Aorta (tissue), 4 donors: ENCODE data around the gene ATN1. TPM values are rescaled to one million over a fixed set of nuclear protein-coding genes. Genes with fewer than 3 reads are reported as not detected.

ENCODE experiments used
- microRNA-seq, 2 donors: library from miRNA; unstranded; fragments of <30 nt; microRNA quantifications; one replicate each; pipeline ENCODE4 v1.2.0, GENCODE V29; 2020
- polyA plus RNA-seq, 2 donors: library from polyadenylated mRNA; stranded (reverse); fragments of 200-250 nt; gene quantifications; one replicate each; pipeline ENCODE4 v1.2.3, GENCODE V29; 2013
- total RNA-seq, 2 donors: library from RNA; stranded (reverse); fragmentation: NEBNext Ultra II Directional; extraction: Animal tissue kit (Norgen Biotek cat#: 25700); gene quantifications; one replicate each; pipeline ENCODE4 v1.2.1, GENCODE V29; 2021
- donor health status: healthy with polysubstance abuse.
- donor health status: Bipolar disorder and iron deficiency.
- donor health status: DM: no; HTN: no; CAD: no.
- donor health status: DM: yes; HTN: yes; CAD: no.

The ATN1 gene
- total and polyA plus RNA-seq, 4 donors = 22.7 to 149 (median 142) TPM

Small RNAs within 50 kb of the gene (microRNA-seq; reads per million reads assigned to microRNA genes)
- 2.4 to 8.0 reads per million in 2 donors for gene MIR141
- gene MIR200C = 38.8 to 59.6 reads per million in 2 donors

Other genes with a start within 250 kb of the ATN1 start
- gene ZNF384, start 238.6 kb upstream of the ATN1 start, total RNA-seq = 10 to 100 TPM; 54.4 to 66.7 TPM
- 10 to 100 TPM; 23.2 to 49.3 TPM for gene ZNF384, start 238.6 kb upstream of the ATN1 start, polyA plus RNA-seq
- gene PIANP, start 227.1 kb upstream of the ATN1 start, total RNA-seq = 10 to 100 TPM in 1 of 2 donors, 1 to 10 TPM in 1; 1.2 to 10.7 TPM
- 1 to 10 TPM; 4.3 to 7.5 TPM for gene PIANP, start 227.1 kb upstream of the ATN1 start, polyA plus RNA-seq
- 10 to 100 TPM; 47.0 to 50.1 TPM for gene COPS7A, start 203.9 kb upstream of the ATN1 start, total RNA-seq
- gene COPS7A, start 203.9 kb upstream of the ATN1 start, polyA plus RNA-seq = 10 to 100 TPM; 43.8 to 70.5 TPM
- 100 to 1,000 TPM; 110 to 144 TPM for gene MLF2, start 174.8 kb upstream of the ATN1 start, total RNA-seq
- gene MLF2, start 174.8 kb upstream of the ATN1 start, polyA plus RNA-seq = 100 to 1,000 TPM; 134 to 141 TPM
- gene PTMS, start 161.6 kb upstream of the ATN1 start, total RNA-seq = 100 to 1,000 TPM; 358 to 396 TPM
- 100 to 1,000 TPM; 549 to 584 TPM for gene PTMS, start 161.6 kb upstream of the ATN1 start, polyA plus RNA-seq
- gene LAG3, start 155.4 kb upstream of the ATN1 start, total RNA-seq = 1 to 10 TPM; 1.2 to 1.8 TPM
- 1 to 10 TPM in 1 of 2 donors, under 1 TPM in 1; 0.25 to 2.4 TPM for gene LAG3, start 155.4 kb upstream of the ATN1 start, polyA plus RNA-seq
- gene CD4, start 138.4 kb upstream of the ATN1 start, total RNA-seq = 10 to 100 TPM; 20.1 to 40.6 TPM
- 10 to 100 TPM in 1 of 2 donors, 1 to 10 TPM in 1; 2.1 to 14.3 TPM for gene CD4, start 138.4 kb upstream of the ATN1 start, polyA plus RNA-seq
- 10 to 100 TPM in 1 of 2 donors, 1 to 10 TPM in 1; 4.4 to 16.6 TPM for gene GPR162, start 106.1 kb upstream of the ATN1 start, total RNA-seq
- 10 to 100 TPM in 1 of 2 donors, 1 to 10 TPM in 1; 6.0 to 17.2 TPM for gene GPR162, start 106.1 kb upstream of the ATN1 start, polyA plus RNA-seq
- 10 to 100 TPM; 43.5 to 66.3 TPM for gene P3H3, start 99.6 kb upstream of the ATN1 start, total RNA-seq
- 10 to 100 TPM; 23.4 to 93.3 TPM for gene P3H3, start 99.6 kb upstream of the ATN1 start, polyA plus RNA-seq
- gene GNB3, start 87.0 kb upstream of the ATN1 start, total RNA-seq = 10 to 100 TPM in 1 of 2 donors, 1 to 10 TPM in 1; 8.2 to 13.7 TPM
- gene GNB3, start 87.0 kb upstream of the ATN1 start, polyA plus RNA-seq = 10 to 100 TPM in 1 of 2 donors, 1 to 10 TPM in 1; 6.0 to 32.9 TPM
- 1 to 10 TPM in 1 of 2 donors, under 1 TPM in 1; 0.42 to 2.1 TPM for gene CDCA3, start 76.7 kb upstream of the ATN1 start, total RNA-seq
- gene CDCA3, start 76.7 kb upstream of the ATN1 start, polyA plus RNA-seq = 10 to 100 TPM in 1 of 2 donors, 1 to 10 TPM in 1; 3.6 to 12.6 TPM
- 10 to 100 TPM; 59.5 to 64.6 TPM for gene USP5, start 75.8 kb upstream of the ATN1 start, total RNA-seq
- gene USP5, start 75.8 kb upstream of the ATN1 start, polyA plus RNA-seq = 10 to 100 TPM; 26.7 to 47.0 TPM
- gene TPI1, start 60.4 kb upstream of the ATN1 start, total RNA-seq = 100 to 1,000 TPM; 317 TPM
- 100 to 1,000 TPM; 310 to 314 TPM for gene TPI1, start 60.4 kb upstream of the ATN1 start, polyA plus RNA-seq
- 10 to 100 TPM in 1 of 2 donors, 1 to 10 TPM in 1; 4.2 to 10.2 TPM for gene SPSB2, start 54.7 kb upstream of the ATN1 start, total RNA-seq
- gene SPSB2, start 54.7 kb upstream of the ATN1 start, polyA plus RNA-seq = 10 to 100 TPM; 11.1 to 14.3 TPM
- gene LRRC23, start 23.1 kb upstream of the ATN1 start, total RNA-seq = 10 to 100 TPM in 1 of 2 donors, 1 to 10 TPM in 1; 5.3 to 11.2 TPM
- 10 to 100 TPM; 16.8 to 20.8 TPM for gene LRRC23, start 23.1 kb upstream of the ATN1 start, polyA plus RNA-seq
- 10 to 100 TPM; 59.0 to 79.5 TPM for gene ENO2, start 13.4 kb upstream of the ATN1 start, total RNA-seq
- 100 to 1,000 TPM in 1 of 2 donors, 10 to 100 TPM in 1; 14.7 to 116 TPM for gene ENO2, start 13.4 kb upstream of the ATN1 start, polyA plus RNA-seq
- not detected for gene RNU7-1, start 15.9 kb downstream of the ATN1 start, total RNA-seq
- gene RNU7-1, start 15.9 kb downstream of the ATN1 start, polyA plus RNA-seq = not detected
- 100 to 1,000 TPM; 197 to 233 TPM for gene C12orf57, start 16.1 kb downstream of the ATN1 start, total RNA-seq
- gene C12orf57, start 16.1 kb downstream of the ATN1 start, polyA plus RNA-seq = 1,000 to 10,000 TPM in 1 of 2 donors, 100 to 1,000 TPM in 1; 849 to 1,017 TPM
- gene PTPN6, start 23.4 kb downstream of the ATN1 start, total RNA-seq = 10 to 100 TPM; 29.8 to 42.3 TPM
- gene PTPN6, start 23.4 kb downstream of the ATN1 start, polyA plus RNA-seq = 10 to 100 TPM; 10.1 to 25.7 TPM
- gene PHB2, start 42.7 kb downstream of the ATN1 start, total RNA-seq = 100 to 1,000 TPM in 1 of 2 donors, 10 to 100 TPM in 1; 97.9 to 117 TPM
- 100 to 1,000 TPM; 105 to 139 TPM for gene PHB2, start 42.7 kb downstream of the ATN1 start, polyA plus RNA-seq
- gene EMG1, start 43.0 kb downstream of the ATN1 start, total RNA-seq = 10 to 100 TPM; 30.2 to 31.6 TPM
- 10 to 100 TPM; 15.4 to 24.4 TPM for gene EMG1, start 43.0 kb downstream of the ATN1 start, polyA plus RNA-seq
- gene LPCAT3, start 90.5 kb downstream of the ATN1 start, total RNA-seq = 10 to 100 TPM; 28.8 to 33.2 TPM
- 10 to 100 TPM; 10.1 to 27.3 TPM for gene LPCAT3, start 90.5 kb downstream of the ATN1 start, polyA plus RNA-seq
- 1,000 to 10,000 TPM in 1 of 2 donors, 100 to 1,000 TPM in 1; 490 to 1,087 TPM for gene C1S, start 132.8 kb downstream of the ATN1 start, total RNA-seq
- gene C1S, start 132.8 kb downstream of the ATN1 start, polyA plus RNA-seq = 100 to 1,000 TPM; 141 to 687 TPM
- gene C1R, start 164.5 kb downstream of the ATN1 start, total RNA-seq = 1,000 to 10,000 TPM in 1 of 2 donors, 100 to 1,000 TPM in 1; 769 to 1,570 TPM
- 1,000 to 10,000 TPM in 1 of 2 donors, 100 to 1,000 TPM in 1; 148 to 1,159 TPM for gene C1R, start 164.5 kb downstream of the ATN1 start, polyA plus RNA-seq
- gene C1RL, start 181.3 kb downstream of the ATN1 start, total RNA-seq = 100 to 1,000 TPM in 1 of 2 donors, 10 to 100 TPM in 1; 82.0 to 139 TPM
- 10 to 100 TPM; 14.5 to 85.1 TPM for gene C1RL, start 181.3 kb downstream of the ATN1 start, polyA plus RNA-seq
- gene RBP5, start 200.9 kb downstream of the ATN1 start, total RNA-seq = 10 to 100 TPM in 1 of 2 donors, 1 to 10 TPM in 1; 6.3 to 13.4 TPM
- gene RBP5, start 200.9 kb downstream of the ATN1 start, polyA plus RNA-seq = 1 to 10 TPM in 1 of 2 donors, not detected in 1; 1.1 TPM
- 10 to 100 TPM; 34.2 to 77.2 TPM for gene CLSTN3, start 202.4 kb downstream of the ATN1 start, total RNA-seq
- 10 to 100 TPM; 12.4 to 15.4 TPM for gene CLSTN3, start 202.4 kb downstream of the ATN1 start, polyA plus RNA-seq